ENCODE results near the gene CCDC57.

Gene CCDC57

DNA sequence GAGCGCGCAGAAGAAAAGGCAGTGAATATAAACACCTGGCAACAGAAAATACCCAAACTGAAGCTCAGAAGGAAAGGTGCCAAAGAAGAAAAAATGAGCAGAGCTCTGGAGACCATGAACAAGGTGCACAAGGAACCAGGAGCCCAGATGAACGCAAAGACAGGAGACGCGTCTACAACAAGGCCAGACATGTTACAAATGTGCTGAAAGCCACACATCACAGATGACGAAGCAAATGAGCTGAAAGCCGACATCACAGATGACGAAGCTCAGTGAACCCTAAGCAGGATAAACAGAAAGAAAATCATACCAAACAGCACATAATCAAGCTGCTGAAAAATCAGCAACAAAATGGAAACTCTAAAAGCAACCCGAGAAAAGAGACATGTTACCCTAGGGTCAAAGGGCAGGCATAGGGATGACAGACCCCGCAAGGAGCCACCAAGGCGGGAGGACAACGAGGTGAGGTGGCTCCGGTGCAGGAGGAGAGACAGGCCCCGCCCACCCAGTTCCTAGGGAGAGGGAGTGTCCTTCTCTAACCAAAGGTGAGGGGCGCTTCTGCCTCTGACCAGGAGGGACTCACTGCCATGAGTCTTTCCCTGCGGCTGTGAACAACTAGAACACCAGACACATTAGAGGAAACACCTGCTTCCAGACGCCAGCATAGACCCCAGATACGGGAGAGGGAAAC is 39.1 kb downstream of the CCDC57 start:
- no peak for DNase-seq

GRCh38 chr17:82172486-82173160 is 40.0 kb downstream of the CCDC57 start:
- DNase-seq, result no peak

- DNase-seq, result no peak
These were observed 40.8 kb downstream of the CCDC57 start for GRCh38 chr17:82171750-82172375.

DNA sequence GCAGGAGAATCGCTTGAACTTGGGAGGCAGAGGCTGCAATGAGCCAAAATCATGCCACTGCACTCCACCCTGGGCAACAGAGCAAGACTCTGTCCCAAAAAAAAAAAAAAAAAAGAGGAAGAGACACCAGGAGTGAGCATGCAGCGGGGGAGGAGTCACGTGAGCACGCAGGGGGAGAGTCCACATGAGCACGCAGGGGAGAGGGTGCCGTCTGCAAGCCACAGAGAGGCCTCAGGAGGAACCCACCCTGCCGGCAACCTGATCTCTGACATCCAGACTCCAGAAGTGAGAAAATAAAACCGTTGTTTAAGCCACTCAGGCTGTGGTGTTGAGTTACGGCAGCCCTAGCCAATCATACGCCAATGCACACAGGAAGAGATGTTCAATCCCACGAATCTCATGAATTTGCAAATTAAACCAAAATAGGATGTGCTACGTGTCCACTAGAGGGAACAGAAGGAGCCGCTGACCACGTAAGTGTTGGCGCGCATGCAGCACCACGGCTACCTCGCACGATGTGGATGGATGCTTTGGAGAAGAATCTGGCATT is 42.2 kb downstream of the CCDC57 start:
- DNase-seq, result no peak

GRCh38 chr17:82168568-82168967 is 44.1 kb downstream of the CCDC57 start:
- no peak for DNase-seq

DNA sequence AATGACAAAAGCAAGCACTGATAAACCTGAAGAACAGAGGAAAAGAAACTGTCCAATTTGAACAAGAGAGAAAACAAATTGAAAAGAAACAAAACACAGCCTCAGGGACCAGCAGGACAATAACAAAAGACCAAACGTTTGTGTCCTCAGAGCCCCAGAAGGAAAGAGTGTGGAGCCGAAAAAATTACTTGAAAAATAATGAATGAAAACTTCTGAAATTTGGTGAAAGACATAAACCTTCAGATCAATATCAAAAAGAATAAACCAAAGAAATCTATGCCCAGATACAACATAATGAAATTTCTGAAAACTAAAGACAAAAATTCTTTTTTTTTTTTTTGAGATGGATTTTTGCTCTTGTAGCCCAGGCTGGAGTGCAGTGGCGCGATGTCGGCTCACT is 45.6 kb downstream of the CCDC57 start:
- DNase-seq, result no peak

- DNase-seq, result no peak
These were observed 47.8 kb downstream of the CCDC57 start for GRCh38 chr17:82164853-82165252.

DNA sequence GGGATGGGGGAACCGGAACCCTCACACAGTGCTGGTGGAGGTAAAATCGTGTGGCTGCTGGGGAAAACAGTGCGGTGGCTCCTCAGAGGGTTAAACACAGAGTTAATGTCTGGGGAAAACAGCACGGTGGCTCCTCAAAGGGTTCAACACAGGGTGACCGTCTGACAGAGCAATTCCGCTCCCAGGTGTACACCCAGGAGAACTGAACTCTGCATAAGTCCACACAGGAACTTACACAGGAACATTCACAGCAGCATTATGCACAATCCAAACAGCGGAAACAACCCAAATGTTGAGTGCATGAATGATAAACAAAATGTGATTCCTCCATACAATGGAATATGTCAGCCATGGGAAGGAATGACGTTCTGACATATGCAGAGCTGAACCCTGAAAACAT is 51.4 kb downstream of the CCDC57 start:
- no peak for DNase-seq

- no peak for DNase-seq
These were observed 52.6 kb downstream of the CCDC57 start for GRCh38 chr17:82160075-82160474.

DNA sequence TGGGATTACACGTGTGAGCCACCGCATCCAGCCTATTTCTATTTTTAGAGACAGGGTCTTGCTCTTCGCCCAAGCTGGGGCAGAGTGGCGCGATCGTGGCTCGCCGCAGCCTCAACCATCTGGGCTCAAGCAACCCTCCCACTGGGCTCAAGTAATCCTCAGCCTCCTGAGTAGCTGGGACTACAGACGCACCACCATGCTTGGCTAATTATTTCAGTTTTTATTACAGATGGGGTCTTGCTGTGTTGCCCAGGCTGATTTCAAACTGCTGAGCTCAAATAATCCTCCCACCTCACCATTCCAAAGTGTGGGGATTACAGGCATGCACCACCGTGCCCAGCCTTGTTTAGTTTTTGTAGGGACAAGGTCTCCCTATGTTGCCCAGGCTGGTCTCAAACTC is 53.8 kb downstream of the CCDC57 start:
- no peak for DNase-seq

DNA sequence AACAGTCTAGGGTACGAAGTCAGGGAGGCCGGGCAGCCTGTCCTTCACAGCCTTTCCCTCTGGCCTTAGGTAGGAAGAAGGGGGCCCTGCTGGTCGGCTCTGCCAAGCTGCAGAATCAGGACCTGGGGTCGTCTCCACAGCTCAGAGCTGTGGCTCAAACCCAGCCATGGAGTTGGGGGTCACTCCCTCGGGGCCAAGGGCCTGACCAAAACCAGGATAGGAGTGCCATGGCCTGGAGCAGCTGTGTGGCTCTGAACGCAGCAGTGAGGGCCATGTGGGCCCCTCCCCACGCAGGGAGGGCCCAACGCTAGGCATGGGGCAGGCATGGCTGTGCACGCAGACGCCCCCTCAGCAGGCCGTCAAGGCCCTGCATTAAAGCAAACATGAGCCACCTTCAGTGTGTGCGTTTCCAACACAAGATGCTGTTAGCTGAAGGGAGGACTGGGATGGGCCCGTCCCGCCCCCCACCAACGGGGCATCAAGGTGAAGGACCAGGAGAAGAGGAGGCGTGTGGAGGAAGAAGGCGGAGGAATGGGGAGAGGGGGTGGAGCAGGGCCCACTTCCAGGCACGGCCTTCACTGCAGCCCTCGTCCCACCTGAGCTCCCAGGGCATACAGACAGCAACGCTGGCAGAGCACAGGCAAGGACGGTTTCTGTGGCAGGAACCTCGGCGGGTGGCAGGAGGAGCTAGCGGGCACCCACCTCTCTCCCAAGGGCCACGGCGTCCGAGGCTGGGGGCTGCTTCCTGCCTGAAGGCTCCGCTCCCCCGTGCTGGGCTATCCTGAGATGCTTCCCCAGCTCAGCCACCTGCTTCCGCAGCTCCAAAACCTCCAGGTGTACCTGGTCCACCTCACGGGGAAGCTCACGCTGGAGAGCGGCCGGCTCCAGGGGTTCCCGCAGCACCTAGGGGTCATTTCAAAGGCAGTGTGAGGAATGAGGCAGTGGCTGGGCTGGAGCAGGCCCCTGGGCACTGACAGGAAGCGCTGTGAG is 55.3 kb downstream of the CCDC57 start:
- no peak for DNase-seq

- DNase-seq, result no peak
These were observed 56.2 kb downstream of the CCDC57 start for GRCh38 chr17:82156284-82156925.

DNA sequence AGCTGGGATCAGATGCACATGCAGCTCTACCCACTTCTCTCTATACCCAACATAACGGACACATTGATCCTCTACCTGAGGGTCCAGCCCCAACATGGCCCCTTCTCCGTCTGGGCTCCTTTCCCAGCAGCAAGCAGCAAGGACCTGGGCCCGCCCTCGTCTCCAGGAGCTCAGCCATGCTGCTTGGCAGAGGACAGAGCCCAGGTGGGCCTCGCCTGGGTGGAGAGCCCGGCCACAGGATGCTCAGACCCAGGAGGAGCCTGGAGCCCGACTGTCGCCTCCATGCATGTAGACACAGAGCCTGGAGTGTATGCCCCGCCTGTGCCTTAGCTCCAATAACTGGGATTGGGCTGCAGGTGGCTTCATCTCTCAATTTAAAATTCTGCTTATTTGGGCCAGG is 57.0 kb downstream of the CCDC57 start:
- DNase-seq, result no peak

DNA sequence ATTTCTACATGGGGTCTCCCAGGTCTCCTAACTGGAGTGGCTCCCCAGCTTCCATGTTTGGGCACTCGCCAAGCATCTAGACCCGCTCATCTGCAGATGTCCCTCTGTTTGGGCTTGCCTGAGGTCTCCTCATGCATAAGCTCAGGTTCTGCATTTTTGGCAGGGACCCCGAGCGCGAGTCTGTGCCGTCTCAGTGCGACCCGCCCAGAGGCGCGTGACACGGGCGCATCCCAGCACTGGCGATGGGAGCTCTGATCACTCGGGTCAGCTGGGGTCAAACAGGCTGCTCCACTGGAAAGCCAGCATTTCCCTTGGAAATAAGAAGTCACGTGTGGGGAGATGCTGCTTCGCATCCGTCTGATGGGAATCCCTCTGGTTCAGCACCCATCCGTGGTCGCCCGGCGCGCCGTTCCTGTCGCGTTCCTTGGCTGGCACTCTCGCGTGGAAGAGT is 57.7 kb downstream of the CCDC57 start:
- no peak for DNase-seq

- DNase-seq, result peak; percentile 31
These were observed 58.8 kb downstream of the CCDC57 start for GRCh38 chr17:82153745-82154375.

DNA sequence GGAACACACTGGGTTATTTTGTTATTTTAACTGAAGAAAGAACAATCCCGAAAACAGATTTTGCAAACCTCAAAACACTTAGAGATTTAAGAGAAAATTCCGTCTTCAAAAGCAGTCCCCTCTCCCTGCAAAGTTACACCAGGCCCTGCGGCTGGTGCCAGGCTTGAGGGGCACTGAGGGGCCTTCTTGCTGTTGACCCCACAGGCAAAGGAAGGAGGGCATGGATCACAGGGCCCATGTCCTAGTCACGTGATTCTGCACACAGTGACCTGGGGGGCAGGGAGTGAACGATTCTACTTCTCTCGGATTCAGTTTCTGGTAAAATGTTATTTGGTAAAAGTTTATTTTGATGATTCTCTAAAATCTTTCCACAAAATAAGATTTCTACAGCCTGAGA is 59.3 kb downstream of the CCDC57 start:
- DNase-seq, result no peak

DNA sequence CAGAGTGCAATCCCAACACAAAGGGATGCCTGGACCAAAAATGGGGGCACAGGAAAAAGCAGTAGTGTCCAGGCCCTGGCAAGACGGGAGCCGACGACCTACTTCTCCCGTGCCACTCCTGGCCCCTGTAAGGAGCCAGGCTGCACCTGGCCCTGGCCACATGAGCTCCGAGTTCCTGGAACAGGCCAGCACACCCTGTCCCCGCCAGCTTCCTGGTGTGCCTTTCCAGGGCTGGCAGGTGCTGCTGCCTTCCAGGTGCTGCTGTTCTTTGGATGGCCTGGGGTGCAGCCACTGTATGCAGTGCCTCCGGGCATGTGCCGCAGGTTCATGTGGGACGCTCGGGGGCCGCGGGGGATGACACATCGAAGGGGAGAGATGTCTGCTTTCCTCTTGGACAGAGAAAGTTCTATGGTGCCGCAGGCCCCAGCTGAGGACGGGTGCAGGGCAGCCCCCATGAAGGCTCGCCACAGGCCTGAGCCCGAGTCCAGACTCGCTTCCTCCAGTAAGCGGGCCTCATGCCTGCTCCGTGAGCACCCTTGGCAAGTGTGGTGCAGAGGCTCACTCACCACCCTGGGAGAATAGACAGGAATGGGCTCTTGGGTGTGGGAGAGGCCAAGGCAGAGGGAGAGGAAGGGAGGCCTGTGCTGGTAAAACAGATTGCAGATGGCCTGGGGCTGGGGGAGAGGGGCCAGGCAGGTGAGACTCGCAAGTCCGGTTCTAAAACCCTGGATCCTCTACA is 59.9 kb downstream of the CCDC57 start:
- DNase-seq, result no peak

- no peak for DNase-seq
These were observed 60.5 kb downstream of the CCDC57 start for GRCh38 chr17:82152114-82152513.

DNA sequence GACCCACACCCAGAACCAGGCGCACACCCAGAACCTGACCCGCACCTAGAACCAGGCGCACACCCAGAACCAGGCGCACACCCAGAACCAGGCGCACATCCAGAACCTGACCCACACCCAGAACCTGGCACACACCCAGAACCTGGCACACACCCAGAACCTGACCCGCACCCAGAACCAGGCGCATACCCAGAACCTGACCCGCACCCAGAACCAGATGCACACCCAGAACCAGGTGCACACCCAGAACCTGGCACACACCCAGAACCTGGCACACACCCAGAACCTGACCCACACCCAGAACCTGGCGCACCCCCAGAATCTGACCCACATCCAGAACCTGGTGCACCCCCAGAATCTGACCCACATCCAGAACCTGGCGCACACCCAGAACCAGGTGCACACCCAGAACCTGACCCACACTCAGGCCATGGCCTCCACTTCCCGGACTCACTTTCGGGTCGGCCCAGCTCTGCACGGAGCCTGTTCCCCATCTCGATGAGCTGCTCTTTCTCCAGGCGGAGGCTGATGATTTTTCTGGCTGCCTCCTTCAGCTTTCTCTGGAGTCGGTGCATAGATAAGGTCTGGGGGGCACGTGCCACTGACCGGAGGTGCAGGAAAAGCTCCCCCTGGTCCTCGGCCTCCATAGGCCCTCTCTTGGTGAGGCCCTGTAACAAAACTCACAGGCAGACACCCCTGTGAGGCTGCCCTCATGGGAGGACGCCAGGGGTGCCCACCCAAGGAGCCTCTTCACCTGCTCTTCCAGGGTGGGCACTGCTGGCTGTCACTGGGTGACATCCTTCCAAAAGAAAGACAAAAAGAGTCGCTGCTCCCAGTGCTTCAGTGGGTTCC is 61.3 kb downstream of the CCDC57 start:
- no peak for DNase-seq

All from SHP77 treated with DMSO at 0.1 percent for 48 hours (cell line).